GM21717 (cell line): ENCODE data around the gene CADPS.
"Not testable (repeated sequence)": the region's sequence is repeated elsewhere in the genome, so short reads cannot be mapped to it uniquely, and the experiment has no call there.

Experiments used
- ATAC-seq: cut with Tn5 transposase; IDR thresholded peaks from one replicate; pipeline ENCODE4 v1.9.1; 2021; ENCODE audit warnings: mild to moderate bottlenecking, moderate library complexity; ENCODE audit not compliant: unreplicated experiment

Gene CADPS

DNA sequence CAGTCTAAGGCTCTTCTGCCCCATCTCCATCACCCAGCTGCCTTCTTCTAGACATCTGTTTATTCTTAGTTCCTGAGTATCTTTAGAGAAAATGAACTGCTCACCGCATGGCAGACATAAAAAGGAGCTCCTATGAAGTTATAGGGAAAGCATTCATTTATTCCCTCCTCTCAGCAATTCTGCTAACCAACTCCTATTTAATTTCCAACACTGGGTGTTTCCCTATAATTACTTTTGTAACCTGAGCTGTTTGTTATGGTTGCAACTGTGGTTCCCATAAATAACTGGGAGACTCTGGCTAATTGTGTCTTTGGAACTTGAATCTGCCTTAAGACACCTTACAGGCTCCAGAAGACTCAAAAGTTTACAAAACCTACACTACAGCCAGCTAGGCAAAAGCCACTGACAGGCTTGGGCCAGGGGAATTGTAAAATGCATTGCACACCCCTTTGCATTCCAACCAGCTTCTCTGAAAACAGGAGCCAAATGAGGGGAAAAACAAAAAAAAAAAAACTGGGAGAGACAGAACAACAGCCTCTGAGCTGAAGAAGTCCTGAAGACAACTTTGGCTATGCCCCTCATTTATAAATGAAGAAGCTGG lies 270.4 kb downstream of the CADPS start:
- no peak for ATAC-seq

DNA sequence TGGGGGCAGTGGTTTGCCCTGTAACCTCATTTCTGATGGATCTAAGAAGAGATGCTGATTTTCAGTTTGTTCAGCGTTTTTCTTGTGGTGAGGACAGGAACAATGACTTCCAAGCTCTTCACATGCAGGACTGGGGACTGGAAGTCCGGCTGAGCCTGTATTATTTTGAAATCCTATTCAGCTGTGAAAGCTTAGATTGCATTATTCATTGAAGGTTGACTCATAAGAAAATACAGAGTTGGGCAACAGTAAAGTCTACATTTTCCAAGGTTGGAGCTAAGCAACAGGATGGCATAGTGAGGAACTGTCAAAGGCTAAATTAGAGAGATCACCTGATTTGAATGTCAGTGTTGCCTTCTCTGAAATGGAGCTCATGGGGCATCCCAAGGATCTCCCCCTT lies 270.9 kb downstream of the CADPS start:
- no peak for ATAC-seq

DNA sequence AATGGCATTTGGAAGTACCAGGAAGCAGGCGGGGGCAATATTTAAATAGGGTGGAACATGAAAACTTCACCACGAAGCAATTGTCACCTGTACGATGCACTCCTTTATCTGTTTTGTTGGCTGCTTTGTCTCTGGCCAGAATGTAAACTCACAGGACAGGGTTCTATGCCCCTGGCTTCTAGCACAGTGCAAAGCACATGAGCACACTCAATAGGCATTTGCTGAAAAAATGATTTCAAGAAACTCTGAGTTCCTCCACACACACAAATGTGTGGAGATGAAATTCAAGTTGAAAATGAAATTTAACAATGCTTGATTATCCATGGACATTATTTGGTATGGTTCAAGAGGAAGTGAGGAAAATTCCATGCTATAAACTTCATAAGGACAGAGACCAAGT lies 272.2 kb downstream of the CADPS start:
- no peak for ATAC-seq

DNA sequence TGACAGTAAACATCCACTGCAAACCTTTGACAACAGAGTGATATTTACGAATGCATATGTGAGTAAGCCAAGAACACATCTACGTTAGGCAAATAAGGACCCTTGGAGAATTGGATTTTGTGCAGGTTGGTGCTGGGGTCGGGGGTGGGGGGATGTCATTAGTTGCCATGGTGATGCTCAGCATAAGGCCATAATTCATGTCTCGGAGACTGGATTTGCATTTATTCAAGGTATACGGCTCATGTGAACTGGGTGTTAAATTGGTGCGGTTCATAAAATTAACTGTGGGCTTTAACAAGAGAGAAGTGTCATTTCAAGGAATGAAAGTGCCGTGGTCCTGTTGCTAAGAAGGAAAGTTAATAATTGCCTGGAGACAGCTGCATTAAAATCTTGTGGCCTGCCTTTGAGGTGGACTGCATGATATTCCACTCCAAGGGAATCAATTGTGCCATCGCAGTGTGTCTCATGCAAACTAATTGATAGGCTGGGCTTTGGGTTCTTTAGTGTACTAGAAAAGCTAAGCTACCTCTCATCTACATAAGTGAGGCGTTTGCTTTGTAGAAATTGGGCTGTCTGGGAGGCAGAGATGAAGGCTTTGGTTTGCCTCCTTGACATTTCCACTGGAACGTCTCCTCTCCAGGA lies 273.0 kb downstream of the CADPS start:
- no peak for ATAC-seq

DNA sequence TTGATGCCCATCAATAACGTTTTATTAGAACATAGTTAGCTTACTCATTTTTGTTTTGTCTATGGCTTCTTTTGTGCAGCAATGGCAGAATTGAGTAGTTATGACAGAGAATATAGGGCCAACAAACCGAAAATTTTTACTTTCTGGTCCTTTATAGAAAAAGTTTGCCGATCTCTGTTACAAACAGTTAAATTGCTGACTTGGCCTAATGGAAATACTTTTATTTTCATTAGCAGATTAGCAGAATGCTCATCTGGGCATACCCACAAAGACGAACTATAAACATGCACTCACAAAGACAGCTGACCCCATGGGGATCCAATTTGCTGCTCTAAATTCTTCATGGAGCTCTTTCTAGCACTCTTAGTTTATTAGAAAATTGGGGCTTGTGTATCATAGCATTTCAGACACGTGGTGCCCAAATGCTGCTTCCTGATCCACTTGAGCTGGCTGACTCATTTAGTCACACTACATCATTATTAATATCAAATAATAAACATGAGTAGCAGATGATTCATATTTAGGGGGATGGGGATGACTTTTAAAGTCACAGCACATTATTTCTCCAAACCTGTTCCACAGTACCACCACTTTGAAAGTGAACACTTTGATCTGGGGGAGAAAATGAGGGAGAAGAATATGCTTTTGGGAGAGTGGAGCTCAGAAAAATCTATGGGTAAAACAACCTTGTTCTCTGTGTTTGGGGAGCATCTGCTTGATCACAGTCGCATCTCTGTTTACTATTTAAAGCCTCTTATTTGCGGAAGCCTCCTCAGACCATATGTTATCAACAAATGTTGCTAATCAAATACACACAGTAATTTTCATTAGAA lies 273.8 kb downstream of the CADPS start:
- no peak for ATAC-seq

DNA sequence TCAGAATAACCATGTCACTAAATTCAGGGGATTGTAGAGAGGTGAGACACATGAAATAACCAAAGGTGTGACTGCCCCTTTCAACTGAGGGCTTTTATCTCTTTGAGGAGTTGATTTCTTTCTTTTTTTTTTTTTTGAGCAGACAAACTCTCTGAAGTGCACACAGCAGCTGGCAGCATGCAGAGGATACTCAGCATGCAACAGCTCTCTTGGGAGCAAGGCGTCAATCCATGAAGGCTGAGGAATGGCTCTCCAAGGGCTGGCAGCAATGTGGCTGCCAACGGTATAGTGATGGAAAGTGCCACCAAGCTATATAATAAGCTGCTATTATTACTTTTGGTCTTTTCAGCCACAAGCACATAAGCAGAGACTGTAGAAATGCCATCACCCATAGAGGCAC lies 275.2 kb downstream of the CADPS start:
- ATAC-seq: no peak

DNA sequence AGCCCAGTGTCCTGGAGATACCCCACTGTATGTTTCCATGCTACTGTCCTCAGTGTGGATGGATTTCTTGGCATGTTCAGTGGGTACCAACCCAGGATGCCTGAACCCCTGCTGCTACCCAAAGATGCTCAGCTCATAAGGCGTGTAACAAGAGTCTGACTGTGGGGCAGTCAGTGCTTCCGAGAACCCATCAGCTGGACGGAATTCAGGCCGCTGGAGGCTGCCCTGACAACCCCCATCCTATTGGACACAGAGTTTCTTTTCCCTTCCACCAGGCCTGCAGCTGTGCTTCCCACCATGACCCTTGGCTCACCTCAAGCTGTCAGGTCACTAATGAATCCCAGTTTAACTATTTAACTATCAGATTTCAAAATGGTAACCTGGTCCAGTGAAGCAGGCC lies 277.7 kb downstream of the CADPS start:
- no peak for ATAC-seq

DNA sequence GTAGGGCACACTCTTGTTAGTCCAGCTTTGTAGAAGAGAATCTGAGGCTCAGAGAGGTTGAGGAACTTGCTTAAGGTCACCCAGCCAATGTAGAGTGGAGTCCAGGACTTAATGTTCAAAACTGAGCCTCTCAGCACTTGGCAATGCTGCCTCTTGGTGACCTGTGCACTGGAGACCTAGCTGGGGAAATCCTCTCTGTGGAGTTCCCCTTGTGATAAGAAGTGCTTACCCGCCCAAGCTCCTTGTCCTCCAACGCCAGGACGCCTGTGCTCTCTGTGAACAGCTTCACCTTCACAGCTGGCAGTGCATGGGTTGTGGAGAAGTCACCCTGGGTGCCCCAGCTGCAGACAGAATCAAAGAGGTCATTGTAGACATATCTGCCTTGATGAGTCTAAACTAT lies 282.8 kb downstream of the CADPS start:
- ATAC-seq: no peak

DNA sequence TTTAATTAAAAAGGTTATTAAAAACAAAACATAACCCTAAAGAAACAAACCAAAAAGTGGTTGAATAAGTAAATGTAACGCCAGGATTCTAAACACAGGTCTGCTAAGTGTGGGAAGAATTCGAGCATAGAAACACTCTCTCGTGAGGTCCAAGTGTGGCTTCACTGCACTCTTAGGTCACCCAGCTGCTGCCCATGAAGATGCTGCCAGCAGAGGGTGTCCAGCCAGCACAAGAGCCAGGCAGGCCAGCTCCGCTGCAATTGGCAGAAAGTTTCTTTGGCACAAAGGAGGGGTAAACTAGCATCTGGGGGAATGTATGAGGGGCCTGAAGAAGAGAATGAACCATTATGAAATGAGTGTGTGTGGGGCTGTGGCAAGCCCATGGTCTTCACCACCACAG lies 286.1 kb downstream of the CADPS start:
- ATAC-seq: no peak

DNA sequence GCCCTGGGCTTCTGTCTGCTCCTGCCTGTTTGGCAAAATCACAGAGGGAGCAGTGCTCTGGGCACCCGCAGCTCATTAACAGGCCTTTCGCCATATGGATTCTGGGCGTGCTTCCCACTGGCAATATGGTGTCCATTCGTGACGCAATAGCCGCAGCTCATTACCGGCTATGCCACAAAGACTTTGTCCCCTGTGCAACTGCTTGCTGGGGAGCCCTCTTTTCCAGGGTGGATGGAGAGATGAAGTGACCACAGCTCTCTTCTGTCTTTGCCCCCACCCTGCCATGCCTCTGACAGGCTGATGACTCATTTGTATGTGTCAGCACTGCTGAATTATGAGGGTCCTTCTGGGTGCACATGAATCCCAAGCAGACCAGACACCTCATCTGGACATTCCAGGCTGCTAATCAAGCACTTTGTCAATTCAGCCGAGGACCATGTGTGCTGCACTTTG lies 287.6 kb downstream of the CADPS start:
- ATAC-seq: no peak

DNA sequence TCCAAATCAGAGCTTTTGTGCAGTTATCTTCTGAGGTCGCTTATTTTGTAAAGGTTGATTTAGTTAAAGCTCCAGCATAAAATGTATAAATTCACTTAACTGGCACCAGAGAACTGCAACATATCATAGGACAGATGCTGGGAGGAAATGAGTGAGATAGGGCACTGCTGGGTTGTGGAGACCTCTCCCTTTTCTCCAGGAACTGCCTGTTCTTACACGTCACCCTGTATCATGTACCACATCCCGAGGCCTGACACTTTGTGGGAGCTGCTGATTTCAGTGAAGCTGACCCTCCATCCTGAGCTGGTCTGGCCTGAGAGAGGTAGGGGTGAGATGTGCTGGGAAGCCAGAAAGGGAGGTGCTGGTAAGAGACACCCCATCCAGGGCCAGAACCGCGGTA lies 288.0 kb downstream of the CADPS start:
- no peak for ATAC-seq

DNA sequence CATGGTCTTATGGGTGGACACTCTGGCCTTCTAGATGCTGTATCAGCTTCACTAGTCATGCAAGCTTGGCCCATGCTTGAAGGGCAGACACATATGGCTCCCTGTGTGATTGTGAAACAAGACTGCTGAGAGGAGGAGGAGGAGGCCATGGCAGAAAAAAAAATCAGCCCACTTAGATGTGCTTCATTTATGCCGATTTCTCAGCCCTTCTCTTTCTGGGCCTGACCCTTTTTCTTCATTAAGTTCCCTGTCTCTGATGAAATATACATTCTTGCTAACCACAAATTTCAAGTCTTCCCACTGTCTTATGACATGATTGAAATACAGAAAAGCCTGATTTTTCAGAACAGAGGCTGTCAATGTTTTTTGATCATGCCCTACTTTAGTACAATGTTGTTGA lies 288.9 kb downstream of the CADPS start:
- no peak for ATAC-seq

DNA sequence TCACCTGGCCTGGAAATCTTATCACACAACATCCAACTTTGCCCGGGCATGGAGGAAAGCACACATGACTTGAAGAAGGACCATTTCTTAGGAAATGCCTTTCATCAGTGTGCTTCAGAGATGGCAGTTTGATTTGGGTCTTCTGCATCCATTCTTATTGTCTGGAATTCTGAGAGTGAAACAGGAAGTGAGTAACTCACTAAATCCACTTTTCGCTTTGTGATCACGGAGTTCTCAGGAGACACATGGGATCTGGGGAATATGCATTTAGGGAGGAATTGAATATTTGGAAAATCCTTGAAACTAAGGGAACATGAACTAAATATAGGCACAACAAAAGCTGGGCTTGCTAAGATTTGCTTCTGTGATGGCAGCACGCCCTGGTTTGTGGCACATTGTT lies 289.4 kb downstream of the CADPS start:
- ATAC-seq: no peak

DNA sequence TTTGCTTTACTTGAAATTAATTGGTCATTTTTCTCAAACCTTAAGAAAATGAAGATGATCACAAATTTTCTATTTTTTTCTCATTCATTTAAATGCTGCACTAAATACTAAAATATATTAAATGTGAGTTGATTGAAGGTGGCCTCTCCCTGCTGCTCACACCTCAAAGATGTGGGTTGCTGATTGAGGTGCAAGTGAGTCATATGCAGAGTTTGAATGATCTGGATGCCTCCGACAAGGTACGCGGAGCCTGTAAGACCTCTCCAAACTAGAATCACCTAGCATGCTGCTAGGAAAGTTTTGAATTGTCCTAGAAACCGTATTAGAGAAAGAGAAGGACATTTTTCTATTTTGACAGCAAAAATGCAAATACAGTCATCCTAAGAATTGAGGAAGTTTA lies 290.6 kb downstream of the CADPS start:
- no peak for ATAC-seq

DNA sequence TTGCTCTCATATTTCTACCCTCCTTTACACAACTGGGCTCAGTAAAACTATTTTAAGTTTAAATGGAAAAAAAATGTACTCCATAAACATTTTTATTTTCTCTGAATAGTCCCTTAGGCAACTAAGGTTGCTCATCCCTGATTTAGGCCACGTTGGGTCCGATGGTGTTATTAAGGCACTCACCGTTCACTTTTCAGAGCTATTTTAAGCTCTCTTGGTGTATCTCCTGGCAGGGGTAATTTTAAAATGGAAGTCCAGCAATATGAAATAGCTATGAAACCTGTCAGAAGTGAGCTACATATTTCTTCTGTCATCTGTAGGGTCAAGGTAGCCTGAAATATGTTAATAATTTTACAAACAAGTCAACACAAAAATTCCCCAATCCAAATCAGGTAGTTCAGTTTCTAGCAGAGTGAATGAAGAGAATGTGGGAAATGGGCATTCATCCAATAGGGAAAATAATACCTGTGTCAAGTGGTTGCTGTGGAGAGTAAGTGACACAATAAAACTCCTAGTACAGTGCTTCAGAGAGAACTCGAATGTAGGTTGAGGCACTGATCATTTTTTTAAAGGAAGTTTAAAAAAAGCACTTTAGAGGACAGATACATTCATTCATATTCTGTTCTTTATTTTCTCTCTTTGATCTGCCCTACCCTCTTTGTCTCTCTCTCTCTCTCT lies 292.6 kb downstream of the CADPS start:
- ATAC-seq: no peak

DNA sequence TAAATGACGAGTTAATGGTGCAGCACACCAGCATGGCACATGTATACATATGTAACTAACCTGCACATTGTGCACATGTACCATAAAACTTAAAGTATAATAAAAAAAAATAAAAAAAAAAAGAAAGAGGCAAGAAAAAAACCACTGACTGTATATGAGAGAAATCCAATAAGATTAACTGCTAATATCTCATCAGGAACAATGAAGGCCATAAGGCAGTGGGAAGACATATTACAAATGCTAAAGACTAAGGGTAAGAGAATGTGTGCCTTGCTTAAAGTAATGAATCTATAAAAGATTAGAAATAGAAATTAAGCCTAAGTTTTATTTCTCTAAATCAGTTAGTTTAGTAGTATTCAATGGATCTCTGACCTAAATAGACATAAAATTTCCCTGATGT lies 294.7 kb downstream of the CADPS start:
- not testable (repeated sequence) for ATAC-seq

DNA sequence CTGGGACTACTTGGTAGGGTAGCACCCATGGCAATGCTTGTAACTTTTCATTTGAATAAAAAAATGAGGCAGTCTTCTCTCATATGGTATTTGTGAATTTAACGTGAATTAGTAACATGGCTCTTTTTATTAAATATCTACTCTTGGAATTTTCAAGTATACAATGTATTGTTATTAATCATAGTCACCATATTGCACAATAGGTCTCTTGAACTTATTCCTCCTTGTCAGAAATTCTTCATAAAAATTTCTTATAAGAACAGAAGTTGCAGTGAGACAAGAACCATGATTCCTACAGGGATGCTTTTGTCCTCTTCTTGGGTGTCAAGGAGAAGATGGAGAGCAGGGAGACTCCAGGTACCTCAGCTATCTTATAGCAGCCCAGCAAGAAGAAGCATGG lies 298.1 kb downstream of the CADPS start:
- no peak for ATAC-seq

DNA sequence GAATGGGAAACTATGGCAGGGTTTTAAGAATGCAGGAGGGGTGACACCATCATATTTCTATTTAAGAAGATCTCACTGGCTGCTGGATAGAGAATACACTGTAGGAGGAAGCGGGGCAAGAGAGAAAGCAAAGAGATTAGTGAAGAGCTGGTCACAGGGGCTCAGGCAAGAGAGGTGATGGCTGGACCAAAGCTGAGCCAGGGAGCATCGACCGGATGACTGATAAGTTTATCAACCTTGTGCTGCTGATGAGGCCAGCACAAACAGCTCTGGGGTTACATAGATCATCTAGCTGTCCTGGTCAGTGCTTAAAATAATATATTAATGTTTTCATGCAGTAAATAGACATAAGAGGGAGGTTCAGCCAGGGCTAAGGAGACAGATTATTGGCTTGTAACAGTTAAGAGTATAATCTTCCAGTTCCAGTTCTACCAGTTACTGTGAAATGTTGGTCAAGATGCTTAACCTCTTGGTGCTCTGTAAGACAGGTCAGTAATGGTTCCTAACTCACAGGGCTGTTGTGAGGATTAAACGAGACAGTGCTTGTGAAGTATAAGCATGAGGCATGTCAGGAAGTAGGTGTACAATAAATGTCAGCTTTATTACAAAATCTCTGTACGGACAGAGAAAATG lies 300.8 kb downstream of the CADPS start:
- ATAC-seq: no peak

DNA sequence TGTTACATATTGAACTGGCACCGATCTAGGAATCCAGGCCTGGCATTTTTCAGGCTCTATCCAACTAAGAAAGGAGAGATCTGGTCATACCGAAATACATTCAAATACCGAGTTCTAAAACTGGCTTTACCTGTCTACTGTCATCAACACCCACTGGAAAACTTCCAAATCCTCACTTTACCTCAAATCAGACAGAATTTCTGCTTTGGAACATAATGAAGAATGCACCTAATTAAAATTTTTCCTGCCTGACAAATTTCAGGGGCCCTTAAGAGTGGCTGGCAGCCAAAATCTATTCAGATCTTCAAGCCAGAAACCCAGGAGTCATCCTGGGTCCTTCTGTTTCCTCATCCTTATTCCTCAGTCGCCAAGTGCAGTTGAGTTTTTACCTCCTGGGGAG lies 303.3 kb downstream of the CADPS start:
- no peak for ATAC-seq

DNA sequence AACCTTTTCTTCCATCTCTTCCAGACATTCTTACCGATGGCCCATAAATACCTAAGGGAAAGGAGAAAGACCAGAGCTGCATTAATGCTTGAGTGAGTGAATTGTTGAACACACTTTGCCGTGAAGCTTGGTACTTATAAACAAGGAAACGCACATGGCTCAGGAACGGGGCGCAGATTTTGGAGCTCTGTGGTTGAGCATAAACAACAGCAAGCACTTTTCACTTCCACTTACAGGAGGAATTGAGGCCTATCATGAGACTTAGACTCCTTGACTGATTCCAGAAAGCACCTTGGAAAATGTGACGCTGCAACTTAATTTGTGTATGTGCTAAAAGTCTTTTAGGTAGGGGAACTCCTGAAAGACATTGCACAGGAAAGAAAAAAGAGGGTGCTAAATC lies 304.3 kb downstream of the CADPS start:
- no peak for ATAC-seq

DNA sequence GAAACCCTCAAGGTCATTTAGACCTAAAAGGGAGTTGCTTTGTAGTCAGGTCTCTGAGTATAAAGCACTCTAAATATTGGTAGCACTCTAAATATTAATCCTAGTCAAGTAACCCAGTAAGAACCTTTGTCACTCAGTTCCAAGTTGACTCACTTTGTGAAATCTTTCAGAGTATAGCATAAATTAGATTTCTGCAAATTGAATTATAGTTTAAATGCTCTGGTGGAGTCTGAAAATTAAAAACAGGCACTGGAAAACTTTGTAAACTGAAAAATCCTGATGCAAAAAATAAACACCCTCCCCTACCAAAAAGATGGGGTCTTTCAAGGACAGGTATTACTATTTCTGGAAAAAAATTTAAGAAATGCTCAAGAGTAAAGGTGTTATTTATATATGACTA lies 305.6 kb downstream of the CADPS start:
- ATAC-seq: no peak
